Neural cell (in vitro differentiated cells): ENCODE measurements around the gene RASSF4. TPM values are rescaled to one million over a fixed set of nuclear protein-coding genes. Genes with fewer than 3 reads are reported as not detected.

Experiments used
- H2AFZ ChIP-seq: fragments of 200-600, 300-800 bp; sonication (generic), shearing (Covaris generic); 2 replicates; pipeline ENCODE4 v1.6.0; 2014; ENCODE audit warnings: low read depth, mild to moderate bottlenecking, antibody characterized with exemption, low read length, moderate library complexity
- H3F3A ChIP-seq: fragments of 200-600 bp; shearing (Covaris generic); 2 replicates; pipeline ENCODE4 v1.6.1; 2016; ENCODE audit warnings: mild to moderate bottlenecking, moderate library complexity, mixed read lengths, antibody characterized with exemption, low read length; ENCODE audit not compliant: insufficient read depth, poor library complexity, severe bottlenecking
- H3K27ac ChIP-seq: fragments of 200-600, 300-800 bp; sonication (generic), shearing (Covaris generic); 2 replicates; pipeline ENCODE4 v1.5.1; 2014; ENCODE audit warnings: mild to moderate bottlenecking, low read length, moderate library complexity
- H3K27me3 ChIP-seq: fragments of 300-800, 200-600 bp; sonication (generic), shearing (Covaris generic); 2 replicates; pipeline ENCODE4 v1.6.0; 2014; ENCODE audit warnings: mild to moderate bottlenecking, low read depth, low read length, moderate library complexity; ENCODE audit not compliant: insufficient read depth
- H3K36me3 ChIP-seq: fragments of 300-800, 200-600 bp; sonication (generic), shearing (Covaris generic); 2 replicates; pipeline ENCODE4 v1.5.1; 2014; ENCODE audit warnings: mild to moderate bottlenecking, antibody characterized with exemption, low read length, moderate library complexity; ENCODE audit not compliant: insufficient read depth
- H3K4me2 ChIP-seq: fragments of 300-800, 200-600 bp; sonication (generic), shearing (Covaris generic); 2 replicates; pipeline ENCODE4 v1.6.0; 2014; ENCODE audit warnings: mild to moderate bottlenecking, low read length
- H3K4me3 ChIP-seq: fragments of 300-800, 200-600 bp; sonication (generic), shearing (Covaris generic); 2 replicates; pipeline ENCODE4 v1.5.1; 2014; ENCODE audit warnings: mild to moderate bottlenecking, low read length, moderate library complexity
- H3K79me2 ChIP-seq: fragments of 200-600 bp; shearing (Covaris generic); replicated peaks from 2 replicates; pipeline ENCODE4 v1.6.0; 2014; ENCODE audit warnings: mild to moderate bottlenecking, low read length, moderate library complexity; ENCODE audit not compliant: insufficient read depth
- H3K9ac ChIP-seq: fragments of 300-800, 200-600 bp; sonication (generic), shearing (Covaris generic); 2 replicates; pipeline ENCODE4 v1.6.1; 2016; ENCODE audit warnings: mild to moderate bottlenecking, low read length, mixed read lengths
- H3K9me2 ChIP-seq: fragments of 200-600 bp; shearing (Covaris generic); 2 replicates; pipeline ENCODE4 v1.6.1; 2016; ENCODE audit warnings: mild to moderate bottlenecking, low read length, mixed read lengths; ENCODE audit not compliant: insufficient read depth
- H3K9me3 ChIP-seq: fragments of 200-600, 300-800 bp; sonication (generic), shearing (Covaris generic); 2 replicates; pipeline ENCODE4 v1.6.1; 2016; ENCODE audit warnings: mild to moderate bottlenecking, mixed run types, low read length, moderate library complexity, mixed read lengths
- H4K20me1 ChIP-seq: fragments of 200-600 bp; shearing (Covaris generic); 2 replicates; pipeline ENCODE4 v1.6.1; 2016; ENCODE audit warnings: mild to moderate bottlenecking, mixed run types; ENCODE audit not compliant: insufficient read depth
- EP300 ChIP-seq: fragments of 450-650 bp; conservative IDR thresholded peaks from 2 replicates; pipeline ENCODE4 v1.6.1; 2014; ENCODE audit warnings: antibody characterized with exemption, mild to moderate bottlenecking, moderate library complexity; ENCODE audit not compliant: poor library complexity, severe bottlenecking
- EZH2 ChIP-seq: fragments of 200-600, 300-800 bp; shearing (Covaris generic), sonication (generic); IDR thresholded peaks from 2 replicates; pipeline ENCODE4 v1.6.1; 2014; ENCODE audit warnings: antibody characterized with exemption, low read length, borderline replicate concordance, mild to moderate bottlenecking; ENCODE audit not compliant: insufficient read depth, poor library complexity, severe bottlenecking
- MXI1 ChIP-seq: fragments of 450-650 bp; conservative IDR thresholded peaks from 2 replicates; pipeline ENCODE4 v1.6.1; 2014; ENCODE audit warnings: antibody characterized with exemption, mild to moderate bottlenecking; ENCODE audit not compliant: poor library complexity, severe bottlenecking
- POLR2AphosphoS5 ChIP-seq: IDR thresholded peaks from 2 replicates; pipeline ENCODE4 v1.6.1; 2012
- RAD21 ChIP-seq: fragments of 450-650 bp; conservative IDR thresholded peaks from 2 replicates; pipeline ENCODE4 v1.6.1; 2014; ENCODE audit warnings: antibody characterized with exemption, mild to moderate bottlenecking, moderate library complexity
- SMC3 ChIP-seq: fragments of 450-650 bp; conservative IDR thresholded peaks from 2 replicates; pipeline ENCODE4 v1.6.1; 2014; ENCODE audit warnings: antibody characterized with exemption, mild to moderate bottlenecking, moderate library complexity; ENCODE audit not compliant: poor library complexity
- TAF1 ChIP-seq: IDR thresholded peaks from 2 replicates; pipeline ENCODE4 v1.6.1; 2012; ENCODE audit warnings: low read depth
- polyA plus RNA-seq: library from polyadenylated mRNA; depleted of rRNA; stranded (reverse); fragments of >200 nt; gene quantifications from 2 replicates; pipeline ENCODE4 v1.2.3, GENCODE V29; 2014
- TF ChIP-seq, protein P1 (sequence below): IDR thresholded peaks from 2 replicates; pipeline ENCODE4 v1.6.1; 2012; ENCODE audit warnings: borderline replicate concordance
- TF ChIP-seq, protein P2 (sequence below): fragments of 450-650 bp; IDR thresholded peaks from 2 replicates; pipeline ENCODE4 v1.5.1; 2014; ENCODE audit warnings: antibody characterized with exemption, mild to moderate bottlenecking, moderate library complexity; ENCODE audit not compliant: poor library complexity, severe bottlenecking

Gene RASSF4
- polyA plus RNA-seq, 1 donor from 2014 or later, result 10.2 TPM

DNA sequence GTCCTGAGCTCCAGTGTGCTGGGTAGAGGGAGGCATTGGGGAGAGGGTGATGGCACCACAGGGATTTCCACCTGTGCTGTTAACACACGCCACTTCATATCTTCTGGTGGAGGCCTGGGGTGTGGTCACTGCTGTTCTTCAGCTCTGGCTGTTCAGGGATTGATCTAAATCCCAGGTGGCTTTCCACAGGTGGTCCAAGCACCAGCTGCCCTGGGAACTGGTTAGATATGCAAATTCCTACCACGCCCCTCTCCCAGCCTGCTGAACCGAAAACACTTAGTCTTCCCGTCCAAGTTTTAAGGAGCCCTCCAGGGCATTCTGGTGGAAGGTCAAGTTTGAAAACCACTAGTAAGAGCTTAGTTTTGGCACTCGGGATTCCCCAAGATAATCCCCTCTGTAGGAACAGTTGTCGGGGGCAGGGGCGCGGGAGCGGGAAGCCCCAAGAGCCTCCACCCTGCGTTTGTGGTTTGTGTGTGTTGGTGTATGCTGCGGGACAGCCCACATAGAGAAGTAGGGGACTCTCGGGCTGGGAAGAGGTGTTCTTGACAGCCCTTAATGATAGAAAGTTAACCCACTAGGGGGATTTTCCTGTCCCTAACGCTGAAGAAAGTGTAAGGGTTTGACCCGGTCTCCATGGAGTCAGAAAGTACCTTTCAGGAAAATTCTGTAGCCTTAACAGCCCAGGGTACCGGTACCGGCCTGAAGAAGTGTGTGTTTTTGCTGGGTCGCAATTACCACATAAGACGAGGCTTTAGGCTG lies 13.9 kb downstream of the RASSF4 start:
- H3K9me3 ChIP-seq, result no peaks in the 10 kb centered on the region
- H3K79me2 ChIP-seq, result no peaks in the 10 kb centered on the region
- no peaks in the 10 kb centered on the region for H3K9me2 ChIP-seq
- H4K20me1 ChIP-seq, result no peaks in the 10 kb centered on the region
- no peak for TF ChIP-seq TAF1
- no peak for TF ChIP-seq MXI1
- TF ChIP-seq, protein P1, sequence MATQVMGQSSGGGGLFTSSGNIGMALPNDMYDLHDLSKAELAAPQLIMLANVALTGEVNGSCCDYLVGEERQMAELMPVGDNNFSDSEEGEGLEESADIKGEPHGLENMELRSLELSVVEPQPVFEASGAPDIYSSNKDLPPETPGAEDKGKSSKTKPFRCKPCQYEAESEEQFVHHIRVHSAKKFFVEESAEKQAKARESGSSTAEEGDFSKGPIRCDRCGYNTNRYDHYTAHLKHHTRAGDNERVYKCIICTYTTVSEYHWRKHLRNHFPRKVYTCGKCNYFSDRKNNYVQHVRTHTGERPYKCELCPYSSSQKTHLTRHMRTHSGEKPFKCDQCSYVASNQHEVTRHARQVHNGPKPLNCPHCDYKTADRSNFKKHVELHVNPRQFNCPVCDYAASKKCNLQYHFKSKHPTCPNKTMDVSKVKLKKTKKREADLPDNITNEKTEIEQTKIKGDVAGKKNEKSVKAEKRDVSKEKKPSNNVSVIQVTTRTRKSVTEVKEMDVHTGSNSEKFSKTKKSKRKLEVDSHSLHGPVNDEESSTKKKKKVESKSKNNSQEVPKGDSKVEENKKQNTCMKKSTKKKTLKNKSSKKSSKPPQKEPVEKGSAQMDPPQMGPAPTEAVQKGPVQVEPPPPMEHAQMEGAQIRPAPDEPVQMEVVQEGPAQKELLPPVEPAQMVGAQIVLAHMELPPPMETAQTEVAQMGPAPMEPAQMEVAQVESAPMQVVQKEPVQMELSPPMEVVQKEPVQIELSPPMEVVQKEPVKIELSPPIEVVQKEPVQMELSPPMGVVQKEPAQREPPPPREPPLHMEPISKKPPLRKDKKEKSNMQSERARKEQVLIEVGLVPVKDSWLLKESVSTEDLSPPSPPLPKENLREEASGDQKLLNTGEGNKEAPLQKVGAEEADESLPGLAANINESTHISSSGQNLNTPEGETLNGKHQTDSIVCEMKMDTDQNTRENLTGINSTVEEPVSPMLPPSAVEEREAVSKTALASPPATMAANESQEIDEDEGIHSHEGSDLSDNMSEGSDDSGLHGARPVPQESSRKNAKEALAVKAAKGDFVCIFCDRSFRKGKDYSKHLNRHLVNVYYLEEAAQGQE, result no peak
- TF ChIP-seq POLR2AphosphoS5, result no peak
- TF ChIP-seq, protein P2, sequence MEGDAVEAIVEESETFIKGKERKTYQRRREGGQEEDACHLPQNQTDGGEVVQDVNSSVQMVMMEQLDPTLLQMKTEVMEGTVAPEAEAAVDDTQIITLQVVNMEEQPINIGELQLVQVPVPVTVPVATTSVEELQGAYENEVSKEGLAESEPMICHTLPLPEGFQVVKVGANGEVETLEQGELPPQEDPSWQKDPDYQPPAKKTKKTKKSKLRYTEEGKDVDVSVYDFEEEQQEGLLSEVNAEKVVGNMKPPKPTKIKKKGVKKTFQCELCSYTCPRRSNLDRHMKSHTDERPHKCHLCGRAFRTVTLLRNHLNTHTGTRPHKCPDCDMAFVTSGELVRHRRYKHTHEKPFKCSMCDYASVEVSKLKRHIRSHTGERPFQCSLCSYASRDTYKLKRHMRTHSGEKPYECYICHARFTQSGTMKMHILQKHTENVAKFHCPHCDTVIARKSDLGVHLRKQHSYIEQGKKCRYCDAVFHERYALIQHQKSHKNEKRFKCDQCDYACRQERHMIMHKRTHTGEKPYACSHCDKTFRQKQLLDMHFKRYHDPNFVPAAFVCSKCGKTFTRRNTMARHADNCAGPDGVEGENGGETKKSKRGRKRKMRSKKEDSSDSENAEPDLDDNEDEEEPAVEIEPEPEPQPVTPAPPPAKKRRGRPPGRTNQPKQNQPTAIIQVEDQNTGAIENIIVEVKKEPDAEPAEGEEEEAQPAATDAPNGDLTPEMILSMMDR, result no peak
- TF ChIP-seq EP300, result no peak
- no peak for TF ChIP-seq RAD21
- no peak for TF ChIP-seq EZH2
- TF ChIP-seq SMC3, result no peak
- H3F3A ChIP-seq, result no peaks in the 10 kb centered on the region
- no peak overlapping the region for H3K9ac ChIP-seq
- H3K4me2 ChIP-seq, result no peak overlapping the region
- no peak overlapping the region for H3K27ac ChIP-seq
- no peaks in the 10 kb centered on the region for H3K36me3 ChIP-seq
- no peak overlapping the region for H2AFZ ChIP-seq
- no peaks in the 10 kb centered on the region for H3K27me3 ChIP-seq
- no peak overlapping the region for H3K4me3 ChIP-seq

DNA sequence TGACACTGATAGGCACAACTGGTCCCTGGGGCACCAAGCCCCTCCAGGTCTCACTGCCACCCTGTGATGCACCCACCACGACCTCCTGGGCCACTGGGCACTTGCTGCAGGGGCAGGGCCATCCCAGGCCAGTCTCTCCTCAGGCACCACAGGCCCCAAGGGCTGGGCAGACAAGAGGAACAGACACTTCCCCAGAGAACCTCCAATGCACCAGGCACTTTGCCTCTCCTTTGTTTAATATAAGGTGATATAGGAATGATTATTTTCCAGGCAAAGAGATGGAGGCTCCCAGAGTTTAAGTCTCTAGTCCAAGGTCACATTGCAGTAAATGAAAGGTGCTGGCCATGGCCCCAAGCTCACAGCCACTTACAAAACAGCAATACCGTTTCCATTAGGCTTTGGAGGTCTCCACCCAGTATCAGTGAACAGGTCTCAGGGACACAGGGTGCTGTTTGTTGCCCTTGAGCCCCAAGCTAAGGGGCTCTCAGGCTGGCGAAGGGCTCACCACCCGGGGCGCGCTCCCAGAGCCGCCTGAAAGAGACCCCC lies 14.6 kb downstream of the RASSF4 start:
- H3F3A ChIP-seq, result no peaks in the 10 kb centered on the region
- no peaks in the 10 kb centered on the region for H4K20me1 ChIP-seq
- no peaks in the 10 kb centered on the region for H3K9me2 ChIP-seq
- no peaks in the 10 kb centered on the region for H3K27me3 ChIP-seq
- no peaks in the 10 kb centered on the region for H3K79me2 ChIP-seq
- H3K4me3 ChIP-seq, result peak overlapping the region; percentile 19
- H3K27ac ChIP-seq, result no peak overlapping the region
- H3K9ac ChIP-seq, result no peak overlapping the region
- no peaks in the 10 kb centered on the region for H3K9me3 ChIP-seq
- H2AFZ ChIP-seq, result no peak overlapping the region
- no peaks in the 10 kb centered on the region for H3K36me3 ChIP-seq
- no peak overlapping the region for H3K4me2 ChIP-seq
- TF ChIP-seq POLR2AphosphoS5 (no peak), TAF1 (no peak), SMC3 (no peak), EZH2 (no peak), RAD21 (no peak), EP300 (no peak), MXI1 (no peak)
- TF ChIP-seq, protein P1, result no peak
- TF ChIP-seq, protein P2, result no peak
